HPDE6-E6E7 (cell line): ENCODE data around the gene AGTR1.
"Not testable (repeated sequence)": the region's sequence is repeated elsewhere in the genome, so short reads cannot be mapped to it uniquely, and the experiment has no call there.

ENCODE experiments used
- DNase-seq: peaks from one replicate; pipeline ENCODE4 v3.0.0; 2011; ENCODE audit warnings: missing footprints; ENCODE audit errors: extremely low spot score

AGTR1 gene

GRCh38 chr3:148718982-148719862 is 21.5 kb downstream of the AGTR1 start:
- no peak for DNase-seq

GRCh38 chr3:148720873-148721272 is 23.2 kb downstream of the AGTR1 start:
- DNase-seq: no peak

- DNase-seq: peak; percentile 34
Observed at GRCh38 chr3:148723631-148724030, 25.9 kb downstream of the AGTR1 start.

- peak; percentile 44 for DNase-seq
Observed at GRCh38 chr3:148727231-148727630, 29.5 kb downstream of the AGTR1 start.

- DNase-seq: no peak
Observed at GRCh38 chr3:148728753-148729152, 31.1 kb downstream of the AGTR1 start.

- no peak for DNase-seq
Observed at GRCh38 chr3:148729476-148730055, 31.9 kb downstream of the AGTR1 start.

- no peak for DNase-seq
Observed at GRCh38 chr3:148730676-148731075, 33.0 kb downstream of the AGTR1 start.

- no peak for DNase-seq
Observed at GRCh38 chr3:148735597-148735996, 37.9 kb downstream of the AGTR1 start.

- DNase-seq: no peak
Observed at GRCh38 chr3:148736086-148736485, 38.4 kb downstream of the AGTR1 start.

GRCh38 chr3:148737104-148737530 is 39.4 kb downstream of the AGTR1 start:
- no peak for DNase-seq

GRCh38 chr3:148739720-148740119 is 42.0 kb downstream of the AGTR1 start:
- DNase-seq: no peak

- no peak for DNase-seq
Observed at GRCh38 chr3:148740291-148740690, 42.6 kb downstream of the AGTR1 start.

- no peak for DNase-seq
Observed at GRCh38 chr3:148741219-148741618, 43.5 kb downstream of the AGTR1 start.

- DNase-seq: no peak
Observed at GRCh38 chr3:148742118-148742517, 44.4 kb downstream of the AGTR1 start.

- DNase-seq: no peak
Observed at GRCh38 chr3:148746053-148746452, 48.4 kb downstream of the AGTR1 start.

- no peak for DNase-seq
Observed at GRCh38 chr3:148748283-148748682, 50.6 kb downstream of the AGTR1 start.

- no peak for DNase-seq
Observed at GRCh38 chr3:148750296-148750695, 52.6 kb downstream of the AGTR1 start.

- DNase-seq: no peak
Observed at GRCh38 chr3:148751461-148751860, 53.8 kb downstream of the AGTR1 start.

- not testable (repeated sequence) for DNase-seq
Observed at GRCh38 chr3:148753385-148753784, 55.7 kb downstream of the AGTR1 start.

GRCh38 chr3:148755570-148755969 is 57.9 kb downstream of the AGTR1 start:
- DNase-seq: no peak

- DNase-seq: no peak
Observed at GRCh38 chr3:148756311-148756710, 58.6 kb downstream of the AGTR1 start.

GRCh38 chr3:148757238-148758215 is 59.8 kb downstream of the AGTR1 start:
- DNase-seq: no peak
